Activated T-helper 17 cell treated with anti-CD3 and anti-CD28 coated beads, Interleukin-2, amount 50 U/mL, for 72 hours (primary cell): ENCODE data around the gene SCN1B. TPM values are rescaled to one million over a fixed set of nuclear protein-coding genes. Genes with fewer than 3 reads are reported as not detected.

ENCODE experiments used
- ATAC-seq: fragments of 150-1000 bp; cut with Tn5 transposase; replicated peaks from 2 replicates; pipeline ENCODE4 v1.10.0; 2021; ENCODE audit warnings: mild to moderate bottlenecking, moderate library complexity
- H3K27ac Mint-ChIP-seq: one replicate; pipeline ENCODE4 v1.8.0; 2022; ENCODE audit warnings: mixed read lengths
- H3K27me3 Mint-ChIP-seq: one replicate; pipeline ENCODE4 v1.8.0; 2022; ENCODE audit warnings: mixed read lengths
- H3K36me3 Mint-ChIP-seq: one replicate; pipeline ENCODE4 v1.8.0; 2022; ENCODE audit warnings: low read depth, mild to moderate bottlenecking, mixed read lengths
- H3K4me1 Mint-ChIP-seq: one replicate; pipeline ENCODE4 v1.8.0; 2022; ENCODE audit warnings: mixed read lengths
- H3K4me3 Mint-ChIP-seq: one replicate; pipeline ENCODE4 v1.8.0; 2022; ENCODE audit warnings: mild to moderate bottlenecking, mixed read lengths
- H3K9me3 Mint-ChIP-seq: one replicate; pipeline ENCODE4 v1.8.0; 2022; ENCODE audit warnings: mixed read lengths
- total RNA-seq, 2 donors: library from RNA; stranded (reverse); gene quantifications; one replicate each; pipeline ENCODE4 v1.2.3, GENCODE V29; 2022

Gene SCN1B
- total RNA-seq, 2 donors from 2014 or later, result 0.97 to 3.1 TPM

DNA sequence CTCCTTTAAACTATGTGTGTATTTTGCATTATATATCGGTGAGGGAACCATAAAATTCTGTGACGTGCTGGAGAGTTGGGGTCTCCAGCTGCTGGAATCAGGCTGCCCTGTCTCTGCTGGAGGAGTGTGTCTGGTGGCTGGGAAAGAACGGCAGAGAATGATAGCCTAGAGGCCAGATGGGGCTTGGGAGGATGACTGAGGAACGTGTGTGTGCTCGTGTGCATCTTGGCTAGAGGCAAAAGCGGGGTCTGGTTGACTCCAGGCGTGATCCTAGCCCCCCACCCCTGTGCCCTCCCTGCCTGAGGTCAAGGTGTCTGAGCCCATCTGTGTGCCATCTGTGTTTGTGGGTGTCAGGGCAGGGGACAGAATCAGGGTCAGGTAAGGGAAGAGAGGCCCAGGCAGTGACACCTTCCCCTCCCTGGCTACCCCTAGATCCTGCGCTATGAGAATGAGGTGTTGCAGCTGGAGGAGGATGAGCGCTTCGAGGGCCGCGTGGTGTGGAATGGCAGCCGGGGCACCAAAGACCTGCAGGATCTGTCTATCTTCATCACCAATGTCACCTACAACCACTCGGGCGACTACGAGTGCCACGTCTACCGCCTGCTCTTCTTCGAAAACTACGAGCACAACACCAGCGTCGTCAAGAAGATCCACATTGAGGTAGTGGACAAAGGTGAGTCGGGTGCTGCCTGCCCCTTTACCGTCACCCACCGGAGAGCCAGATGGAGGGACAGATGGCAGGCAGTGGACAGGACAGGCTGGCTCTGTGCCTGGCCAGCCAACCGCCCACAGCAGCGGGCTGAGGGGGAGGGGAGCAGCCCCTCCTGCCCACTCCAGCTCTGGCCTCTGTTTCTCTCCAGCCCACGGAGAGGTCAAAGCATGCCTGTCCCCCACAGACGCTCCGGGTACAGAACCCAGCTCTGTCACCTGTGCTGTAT lies 3.1 kb downstream of the SCN1B start:
- peaks cover 2% of the 10 kb centered on the region for H3K36me3 Mint-ChIP-seq
- ATAC-seq, result no peak

DNA sequence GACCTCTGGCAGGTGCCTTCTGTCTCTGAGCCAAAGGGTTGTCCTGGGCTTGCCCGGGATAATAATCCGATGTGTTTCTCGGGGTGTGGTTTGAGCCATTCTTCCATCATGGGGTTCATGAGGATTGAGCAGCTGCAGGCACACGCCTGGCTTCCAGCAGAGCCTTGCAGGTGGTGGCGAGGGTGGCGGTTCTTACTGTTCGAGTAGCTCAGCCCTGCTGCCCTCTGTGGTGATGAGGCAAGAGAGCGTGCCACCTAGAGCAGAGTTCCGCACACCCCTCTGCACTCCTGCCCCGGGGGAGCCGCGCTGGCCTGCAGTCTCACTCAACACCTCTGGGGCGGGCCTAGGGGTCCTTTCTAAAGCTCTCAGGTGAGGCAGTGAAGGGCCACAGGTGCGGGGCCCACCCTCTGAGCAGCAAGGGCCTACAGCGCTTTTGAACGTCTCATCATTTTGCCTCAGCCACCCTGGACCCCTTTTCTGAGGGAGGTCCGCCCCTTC lies 3.8 kb downstream of the SCN1B start:
- H3K4me3 Mint-ChIP-seq, result no peak overlapping the region
- H3K36me3 Mint-ChIP-seq, result no peaks in the 10 kb centered on the region
- H3K9me3 Mint-ChIP-seq, result no peaks in the 10 kb centered on the region
- H3K4me1 Mint-ChIP-seq, result peaks cover 5% of the 10 kb centered on the region
- no peak overlapping the region for H3K27ac Mint-ChIP-seq
- peaks cover 10% of the 10 kb centered on the region for H3K27me3 Mint-ChIP-seq
- no peak for ATAC-seq

More for the DNA sequence above, 3.1 kb downstream of the SCN1B start:
- H3K4me3 Mint-ChIP-seq, result no peak overlapping the region
- no peaks in the 10 kb centered on the region for H3K9me3 Mint-ChIP-seq
- H3K4me1 Mint-ChIP-seq, result peaks cover 5% of the 10 kb centered on the region
- no peak overlapping the region for H3K27ac Mint-ChIP-seq
- H3K27me3 Mint-ChIP-seq, result peaks cover 10% of the 10 kb centered on the region

DNA sequence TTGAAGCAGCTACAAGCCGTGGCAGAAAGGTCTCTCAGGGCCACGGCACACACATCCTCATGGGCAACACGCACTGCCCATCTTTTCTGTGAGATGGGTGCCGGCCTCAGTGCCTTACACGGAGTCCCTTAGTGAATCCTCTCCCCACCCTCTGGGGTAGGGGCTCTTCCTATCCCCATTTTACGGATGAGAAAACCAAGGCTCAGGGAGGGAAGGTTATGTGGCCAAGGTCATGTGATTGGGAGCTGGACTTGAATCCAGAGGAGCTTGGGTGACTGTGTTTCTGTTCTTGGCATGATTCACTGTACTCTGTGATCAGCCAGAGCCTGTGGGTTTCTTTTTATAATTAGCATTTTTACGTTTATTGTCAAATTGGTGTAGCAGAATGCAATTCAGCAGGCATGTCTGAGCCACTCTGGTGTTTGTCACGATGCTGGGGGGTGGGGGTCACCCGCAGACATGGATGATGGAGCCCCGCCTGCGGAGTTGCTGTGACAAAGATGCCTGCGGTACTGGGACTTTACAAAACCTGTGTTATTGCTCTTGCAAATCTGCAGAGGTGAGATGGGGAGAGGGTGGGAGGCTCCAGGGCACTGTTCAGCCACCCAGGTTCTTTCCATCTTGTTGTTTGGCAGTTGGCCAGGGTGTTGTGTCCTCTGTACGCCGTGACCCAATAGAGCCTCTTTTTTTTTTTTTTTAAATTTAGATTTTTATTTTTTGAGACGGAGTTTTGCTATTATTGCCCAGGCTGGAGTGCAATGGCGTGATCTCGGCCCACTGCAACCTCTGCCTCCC lies 4.5 kb downstream of the SCN1B start:
- Mint-ChIP-seq H3K9me3 (no peaks in the 10 kb centered on the region), H3K4me1 (peaks cover 5% of the 10 kb centered on the region), H3K36me3 (no peaks in the 10 kb centered on the region), H3K27ac (no peak overlapping the region), H3K4me3 (no peak overlapping the region), H3K27me3 (peaks cover 10% of the 10 kb centered on the region)
- no peak for ATAC-seq

DNA sequence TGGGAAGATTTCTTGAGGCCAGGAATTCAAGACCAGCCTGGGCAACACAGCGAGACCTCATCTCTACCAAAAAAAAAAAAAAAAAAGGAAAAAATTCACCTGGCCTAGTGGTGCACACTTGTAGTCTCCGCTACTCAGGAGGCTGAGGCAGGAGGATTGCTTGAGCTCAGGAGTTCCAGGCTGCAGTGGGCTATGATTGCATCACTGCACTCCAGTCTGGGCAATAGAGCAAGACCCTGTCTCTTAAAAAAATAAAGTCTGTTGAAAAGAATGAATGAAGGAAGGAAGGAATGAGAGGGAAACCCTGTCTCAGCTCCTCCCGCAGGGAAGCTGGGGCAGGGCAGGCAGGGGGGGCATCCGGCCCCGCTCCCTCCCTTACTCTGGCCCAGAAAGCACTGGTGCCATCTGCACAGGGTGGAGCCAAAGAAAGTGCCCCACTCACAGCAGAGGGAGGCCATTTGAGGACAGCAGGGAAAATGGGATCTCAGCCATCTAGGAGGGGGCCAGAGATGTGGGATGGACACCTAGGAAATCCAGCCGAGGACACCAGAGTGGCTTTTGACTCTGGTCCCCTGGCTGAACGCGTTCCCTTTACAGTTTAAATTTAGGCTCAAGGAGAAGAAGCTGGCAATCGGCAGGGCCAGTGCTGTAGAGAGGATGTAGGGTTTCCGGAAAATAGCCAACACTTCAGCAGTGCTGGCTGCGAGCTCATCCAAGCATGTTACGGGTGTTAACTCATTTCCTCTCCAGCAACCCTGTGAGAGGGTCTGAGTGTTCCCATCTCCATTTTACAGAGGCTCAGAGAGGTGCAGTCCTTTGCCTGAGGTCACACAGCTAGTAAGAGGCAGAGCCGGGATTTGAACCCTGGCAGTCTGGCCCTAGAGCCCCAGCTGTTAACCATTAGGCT lies 7.7 kb downstream of the SCN1B start:
- ATAC-seq, result no peak
- H3K27ac Mint-ChIP-seq, result no peak overlapping the region
- H3K36me3 Mint-ChIP-seq, result no peaks in the 10 kb centered on the region
- H3K9me3 Mint-ChIP-seq, result no peaks in the 10 kb centered on the region
- peaks cover under 1% of the 10 kb centered on the region for H3K27me3 Mint-ChIP-seq
- peaks cover 8% of the 10 kb centered on the region for H3K4me1 Mint-ChIP-seq
- H3K4me3 Mint-ChIP-seq, result no peak overlapping the region

DNA sequence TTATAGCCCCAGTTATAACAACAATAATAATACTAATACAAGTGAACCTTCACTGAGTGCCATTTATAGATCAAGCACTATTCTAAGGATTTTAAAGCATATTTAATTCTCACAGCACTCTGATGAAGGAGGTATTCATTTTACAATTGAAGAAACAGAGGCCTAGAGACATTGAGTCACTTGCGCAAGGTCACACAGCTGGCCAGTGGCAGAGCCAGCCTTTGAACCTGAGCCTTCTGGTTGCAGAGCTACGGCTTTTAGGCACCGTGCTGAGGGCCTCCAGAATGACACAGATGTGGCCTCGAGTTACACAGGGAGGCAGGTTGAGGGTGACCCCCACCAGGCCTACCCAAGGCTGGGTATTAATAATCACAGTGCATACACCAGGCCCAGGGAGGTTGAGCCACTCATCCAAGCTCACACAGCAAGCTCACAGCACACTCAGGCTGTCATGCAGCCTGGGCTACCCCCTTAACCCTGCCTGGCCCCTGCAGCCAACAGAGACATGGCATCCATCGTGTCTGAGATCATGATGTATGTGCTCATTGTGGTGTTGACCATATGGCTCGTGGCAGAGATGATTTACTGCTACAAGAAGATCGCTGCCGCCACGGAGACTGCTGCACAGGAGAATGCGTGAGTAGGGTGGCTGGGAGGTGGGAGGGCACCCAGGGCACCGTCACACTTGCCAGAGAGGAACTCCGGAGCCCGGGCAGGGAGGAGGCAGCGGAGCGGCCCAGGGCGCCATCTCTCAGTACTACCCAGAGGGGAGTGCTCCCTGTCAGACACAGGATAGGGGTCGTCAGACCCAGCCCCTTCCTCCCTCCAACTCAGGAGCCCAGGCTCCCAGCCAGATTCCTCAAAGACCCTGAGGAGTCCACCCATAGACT lies 8.6 kb downstream of the SCN1B start:
- H3K4me3 Mint-ChIP-seq, result no peak overlapping the region
- H3K27ac Mint-ChIP-seq, result no peak overlapping the region
- ATAC-seq, result no peak
- H3K9me3 Mint-ChIP-seq, result no peaks in the 10 kb centered on the region
- H3K36me3 Mint-ChIP-seq, result no peaks in the 10 kb centered on the region
- H3K4me1 Mint-ChIP-seq, result peaks cover 8% of the 10 kb centered on the region
- no peaks in the 10 kb centered on the region for H3K27me3 Mint-ChIP-seq

DNA sequence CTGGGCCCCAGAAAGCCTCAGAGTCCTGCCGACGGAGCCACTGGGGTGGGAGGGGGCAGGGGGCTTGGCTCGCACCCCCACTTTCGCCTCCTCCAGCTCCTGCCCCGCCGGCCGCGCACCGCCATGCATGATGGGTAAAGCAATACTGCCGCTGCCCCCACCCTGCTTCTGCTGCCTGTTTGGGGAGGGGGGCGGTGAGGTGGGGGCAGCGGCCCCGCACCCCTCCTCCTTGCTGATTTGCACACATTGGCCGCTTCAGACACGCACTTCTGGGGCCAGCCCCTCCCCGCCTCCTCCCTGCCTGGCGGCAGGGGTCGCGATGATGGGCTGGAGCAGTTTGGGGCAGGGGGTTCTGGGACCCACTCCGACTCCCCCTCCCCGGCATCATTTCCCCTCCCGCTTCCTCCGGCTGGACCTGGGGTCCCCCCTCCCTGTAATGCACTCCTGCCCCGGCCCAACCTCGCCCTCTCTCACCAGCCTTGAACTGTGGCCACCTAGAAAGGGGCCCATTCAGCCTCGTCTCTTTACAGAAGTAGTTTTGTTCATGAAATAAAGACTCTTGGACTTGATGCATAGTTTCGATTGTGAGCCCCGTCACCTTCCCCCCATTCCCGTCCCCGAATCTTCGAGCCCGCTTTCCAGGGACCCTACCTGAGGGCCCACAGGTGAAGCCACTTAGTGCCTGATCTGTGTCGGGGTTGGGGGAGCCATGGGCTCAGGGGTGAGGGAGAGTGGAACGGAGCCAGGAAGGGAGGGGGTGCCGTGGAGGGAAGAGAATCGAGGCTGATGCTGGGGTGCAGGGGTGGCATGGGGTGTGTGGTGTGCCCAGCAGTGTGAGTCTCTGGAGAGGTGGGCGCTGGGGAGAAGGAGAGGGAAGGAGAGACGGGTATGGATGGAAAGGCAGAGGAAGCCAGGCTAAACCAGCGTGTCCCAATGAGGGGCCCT lies 9.9 kb downstream of the SCN1B start:
- Mint-ChIP-seq H3K27me3 (no peaks in the 10 kb centered on the region), H3K4me1 (peaks cover 20% of the 10 kb centered on the region), H3K27ac (peak overlapping the region; percentile 75), H3K36me3 (no peaks in the 10 kb centered on the region), H3K9me3 (no peaks in the 10 kb centered on the region), H3K4me3 (peak overlapping the region; percentile 75)
- peak; percentile 37 for ATAC-seq

DNA sequence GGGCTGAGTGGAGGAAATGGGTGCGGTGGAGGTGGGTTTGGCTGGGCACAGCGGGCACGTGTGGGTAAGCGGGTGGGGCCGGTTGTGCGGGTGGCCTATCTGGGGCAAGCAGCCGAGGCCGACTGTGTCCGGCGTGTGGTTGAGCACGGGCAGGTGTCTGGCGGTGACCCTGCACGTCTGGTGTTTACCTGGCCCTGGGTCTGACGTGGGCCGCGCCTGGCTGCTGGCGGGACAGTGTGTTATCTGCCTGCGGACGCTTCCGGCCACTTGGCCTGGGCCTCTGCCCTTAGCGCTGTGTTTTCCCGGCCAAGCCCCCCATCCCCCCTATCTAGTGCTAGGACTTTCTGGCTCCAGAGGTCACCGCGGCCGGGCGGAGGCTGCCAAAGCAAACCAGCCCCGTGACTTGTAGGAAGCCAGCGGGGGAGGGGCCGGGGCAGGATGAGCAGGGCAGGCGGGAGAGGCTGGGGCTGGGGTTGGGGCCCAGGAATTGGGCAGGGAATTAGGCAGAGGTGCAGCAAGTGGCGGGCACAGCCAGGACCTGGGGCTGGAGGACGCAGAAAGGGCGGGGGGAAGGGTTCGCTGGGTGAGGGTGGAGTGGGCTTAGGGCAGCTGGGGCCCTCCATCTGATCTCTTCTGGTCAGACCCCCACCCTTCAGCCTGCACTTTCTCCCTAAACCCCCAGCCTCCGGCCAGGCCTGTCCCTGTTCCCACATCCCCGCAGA lies 10.7 kb downstream of the SCN1B start:
- Mint-ChIP-seq H3K4me1 (peaks cover 27% of the 10 kb centered on the region), H3K36me3 (no peaks in the 10 kb centered on the region), H3K27me3 (no peaks in the 10 kb centered on the region), H3K4me3 (peak overlapping the region; percentile 75), H3K27ac (peak overlapping the region; percentile 75), H3K9me3 (no peaks in the 10 kb centered on the region)
- peak; percentile 49 for ATAC-seq

DNA sequence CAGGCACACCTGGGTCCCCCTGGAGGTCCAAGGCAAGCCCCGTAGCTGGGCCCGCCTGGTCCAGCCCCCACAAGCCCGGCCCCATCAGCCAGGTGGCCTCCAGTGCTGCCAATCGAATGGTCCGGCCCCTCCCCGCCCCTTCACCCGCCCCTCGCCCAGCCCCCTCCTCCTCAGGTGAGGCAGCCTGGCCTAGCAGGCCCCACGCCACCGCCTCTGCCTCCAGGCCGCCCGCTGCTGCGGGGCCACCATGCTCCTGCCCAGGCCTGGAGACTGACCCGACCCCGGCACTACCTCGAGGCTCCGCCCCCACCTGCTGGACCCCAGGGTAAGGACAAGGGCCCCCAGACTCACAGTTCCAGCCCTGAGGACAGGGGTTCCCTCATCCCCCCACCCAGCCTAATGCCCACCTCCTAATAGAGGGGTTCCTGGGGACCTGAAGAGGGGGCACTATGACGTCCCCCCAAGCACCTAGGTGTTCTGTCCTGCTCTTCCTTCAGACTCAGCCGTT lies 11.3 kb downstream of the SCN1B start, which contains the start of gene HPN:
TSS of gene HPN (plus strand) at position 174 of the 508 bp plus-strand sequence. CDS start 786 bp downstream, outside the sequence.
- H3K36me3 Mint-ChIP-seq, result no peaks in the 10 kb centered on the region
- peaks cover 27% of the 10 kb centered on the region for H3K4me1 Mint-ChIP-seq
- H3K4me3 Mint-ChIP-seq, result peak within 1 kb of the TSS; percentile 75
- H3K9me3 Mint-ChIP-seq, result no peaks in the 10 kb centered on the region
- no peak for ATAC-seq
- peak within 1 kb of the TSS; percentile 75 for H3K27ac Mint-ChIP-seq
- no peaks in the 10 kb centered on the region for H3K27me3 Mint-ChIP-seq

DNA sequence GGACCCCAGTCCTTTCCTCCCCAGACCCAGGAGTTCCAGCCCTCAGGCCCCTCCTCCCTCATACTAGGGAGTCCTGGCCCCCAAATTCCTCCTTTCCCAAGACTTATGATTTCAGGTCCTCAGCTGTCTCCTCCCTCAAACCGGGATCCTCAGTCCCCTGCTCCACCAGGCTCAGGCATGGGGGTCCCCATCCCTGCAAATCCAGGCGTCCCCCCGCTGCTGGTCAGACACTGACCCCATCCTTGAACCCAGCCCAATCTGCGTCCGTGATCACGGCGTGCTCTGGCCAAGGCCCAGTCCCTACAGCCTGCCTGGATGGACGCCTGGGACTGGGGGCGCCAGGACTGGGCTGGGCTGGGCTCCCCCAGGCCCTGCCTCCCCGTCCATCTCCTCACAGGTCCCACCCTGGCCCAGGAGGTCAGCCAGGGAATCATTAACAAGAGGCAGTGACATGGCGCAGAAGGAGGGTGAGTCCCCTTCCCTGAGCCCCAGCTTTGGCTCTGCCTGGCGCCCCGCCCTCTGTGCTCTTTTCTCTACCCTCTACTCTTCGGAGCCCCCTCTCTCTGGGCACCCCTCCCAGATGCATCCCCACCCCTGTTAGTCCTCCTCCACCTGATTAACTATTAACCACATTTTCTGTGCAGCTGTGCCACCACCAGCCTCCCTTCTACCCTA lies 11.9 kb downstream of the SCN1B start:
- no peak overlapping the region for H3K27ac Mint-ChIP-seq
- peak overlapping the region; percentile 2 for H3K4me3 Mint-ChIP-seq
- no peaks in the 10 kb centered on the region for H3K27me3 Mint-ChIP-seq
- no peaks in the 10 kb centered on the region for H3K9me3 Mint-ChIP-seq
- no peaks in the 10 kb centered on the region for H3K36me3 Mint-ChIP-seq
- H3K4me1 Mint-ChIP-seq, result peaks cover 27% of the 10 kb centered on the region
- ATAC-seq, result no peak

DNA sequence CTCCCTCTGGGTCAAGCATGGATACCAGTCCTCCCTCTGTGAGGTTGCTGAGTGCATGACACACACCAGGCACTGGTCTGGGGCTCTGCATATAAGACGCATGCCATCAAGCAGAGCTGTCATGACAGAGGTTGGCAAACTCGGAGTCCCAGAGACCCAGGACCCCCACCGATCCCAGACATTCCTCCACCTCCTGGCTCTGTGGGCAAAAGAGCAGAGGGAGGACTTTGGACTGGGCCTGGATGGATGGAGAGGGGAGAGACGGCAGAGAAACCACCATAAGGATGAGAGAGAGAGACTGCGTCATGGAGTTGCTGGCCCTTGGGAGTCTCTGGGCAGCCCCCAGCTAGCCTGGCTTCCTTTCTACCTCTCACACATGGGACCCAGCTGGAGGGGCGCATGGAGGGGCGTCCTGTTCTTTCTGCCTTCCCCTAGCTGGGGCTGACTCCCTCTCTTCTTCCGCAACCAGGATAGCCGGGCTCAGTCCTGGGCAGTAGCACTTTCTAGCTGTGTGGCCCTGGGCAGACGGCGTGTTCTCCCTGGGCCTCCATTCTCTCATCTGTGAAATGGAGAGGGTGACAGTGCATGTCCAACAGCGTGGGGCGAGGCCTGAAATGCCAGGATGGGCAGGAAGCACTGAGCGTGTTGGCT lies 12.8 kb downstream of the SCN1B start:
- Mint-ChIP-seq H3K4me3 (peak overlapping the region; percentile 2), H3K36me3 (no peaks in the 10 kb centered on the region), H3K27me3 (no peaks in the 10 kb centered on the region), H3K27ac (no peak overlapping the region), H3K9me3 (no peaks in the 10 kb centered on the region), H3K4me1 (peaks cover 27% of the 10 kb centered on the region)
- no peak for ATAC-seq

DNA sequence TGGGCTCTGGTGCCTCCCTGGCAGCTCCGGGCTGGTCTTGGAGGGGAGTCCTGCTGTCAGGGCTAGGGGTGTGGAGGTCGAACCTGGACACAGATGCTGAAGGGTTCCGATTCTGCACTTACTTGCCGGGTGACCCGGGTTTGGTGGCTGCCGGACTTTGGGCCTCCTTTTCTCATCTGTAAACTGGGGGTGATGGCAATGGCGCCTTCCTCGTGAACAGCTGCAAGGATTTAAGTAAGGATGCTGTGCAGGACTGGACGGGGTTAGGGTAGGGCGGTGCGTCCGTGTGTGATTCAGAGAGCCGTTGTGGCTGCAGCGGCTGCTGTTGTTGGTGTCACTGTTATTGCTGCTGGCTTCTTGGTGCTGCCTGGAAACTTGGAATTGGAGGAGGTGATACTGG lies 13.6 kb downstream of the SCN1B start:
- no peaks in the 10 kb centered on the region for H3K36me3 Mint-ChIP-seq
- peak overlapping the region; percentile 63 for H3K27ac Mint-ChIP-seq
- H3K4me1 Mint-ChIP-seq, result peaks cover 27% of the 10 kb centered on the region
- no peaks in the 10 kb centered on the region for H3K9me3 Mint-ChIP-seq
- no peak overlapping the region for H3K4me3 Mint-ChIP-seq
- no peak for ATAC-seq
- H3K27me3 Mint-ChIP-seq, result no peaks in the 10 kb centered on the region
